Gastrocnemius medialis (tissue), 4 donors: ENCODE data around the gene COX5A. TPM values are rescaled to one million over a fixed set of nuclear protein-coding genes. Genes with fewer than 3 reads are reported as not detected.

ENCODE experiments used
- ATAC-seq, 2 donors: fragments of 150-250 bp; one replicate each; pipeline ENCODE4 v1.9.1; 2016
- DNase-seq, 2 donors: peaks; one replicate each; pipeline ENCODE4 v3.0.0-alpha.2; 2019
- H3K27ac ChIP-seq, 4 donors: fragments of 200-600 bp; sonication (generic); 1 replicate in 1 of 4; 2 replicates in 3 of 4; pipeline ENCODE4 v1.5.1; 2016 to 2018; ENCODE audit warnings: mild to moderate bottlenecking in 2 of 4, moderate library complexity in 1 of 4
- H3K27me3 ChIP-seq, 3 donors: fragments of 200-600 bp; sonication (generic) in 2 of 3; 1 replicate in 1 of 3; 2 replicates in 2 of 3; pipeline versions ENCODE4 v1.5.1 to v1.6.0; 2016 to 2019; ENCODE audit warnings: mild to moderate bottlenecking in 1 of 3, moderate library complexity in 1 of 3
- H3K36me3 ChIP-seq, 2 donors: fragments of 200-600 bp; sonication (generic) in 1 of 2; one replicate each; pipeline ENCODE4 v1.5.1; 2017 to 2018
- H3K4me1 ChIP-seq, 2 donors: fragments of 200-600 bp; sonication (generic) in 1 of 2; one replicate each; pipeline ENCODE4 v1.5.1; 2016 to 2017; ENCODE audit warnings: mild to moderate bottlenecking in 2 of 2
- H3K4me3 ChIP-seq, 4 donors: fragments of 200-600 bp; sonication (generic) in 3 of 4; 1 replicate in 1 of 4; 2 replicates in 3 of 4; pipeline ENCODE4 v1.5.1; 2016 to 2019; ENCODE audit warnings: mild to moderate bottlenecking in 2 of 4
- H3K9me3 ChIP-seq, 3 donors: fragments of 200-600 bp; sonication (generic) in 2 of 3; 1 replicate in 1 of 3; 2 replicates in 2 of 3; pipeline ENCODE4 v1.5.1; 2016 to 2019
- CTCF ChIP-seq, 5 experiments: fragments of 450-650 bp in 3 of 5; fragments of 200-600 bp in 2 of 5; sonication (generic) in 2 of 5; IDR thresholded peaks in 4 of 5; conservative IDR thresholded peaks in 1 of 5; 1 replicate in 4 of 5; 2 replicates in 1 of 5; pipeline ENCODE4 v1.5.1; 2016 to 2019; ENCODE audit warnings: antibody characterized with exemption in 5 of 5, mild to moderate bottlenecking in 3 of 5, moderate library complexity in 3 of 5
- POLR2A ChIP-seq, 2 donors: fragments of 450-650 bp; IDR thresholded peaks; one replicate each; pipeline ENCODE4 v1.6.1; 2017; ENCODE audit warnings: antibody characterized with exemption in 2 of 2, mild to moderate bottlenecking in 2 of 2, moderate library complexity in 2 of 2
- in situ Hi-C, 4 donors: fragments of 200-750 bp; cut with MboI; loops; one replicate each; pipeline versions ENCODE4 v1.15.0 to v1.8.0; 2017; ENCODE audit warnings: low sequenced_read_pairs in 4 of 4
- intact Hi-C: fragments of 100-400 bp; cut with DNase I; formaldehyde crosslinking; loops from one replicate; pipeline ENCODE4 v1.15.1; 2023; ENCODE audit warnings: low total_unique reads
- total RNA-seq, 4 donors: library from RNA; depleted of rRNA; stranded (reverse); fragments of >200 nt; gene quantifications; one replicate each; pipeline versions ENCODE4 v1.1.0 to v1.2.3, GENCODE V29; 2016

COX5A gene
- total RNA-seq, 4 donors from 2014 or later: 425 to 558 (median 512) TPM

GRCh38 chr15:74960286-74960685 is 22.4 kb upstream of the COX5A start:
- H3K27ac ChIP-seq: no peak overlapping the region
- no peak for TF ChIP-seq POLR2A (IDR thresholded peaks at IDR 0.05)
- TF ChIP-seq CTCF (IDR thresholded peaks at IDR 0.05 in 4 of 5, conservative IDR thresholded peaks at IDR 0.05 in 1 of 5): no peak
- DNase-seq (no peak), ATAC-seq (no peak)
- no peak overlapping the region for H3K4me3 ChIP-seq
- H3K4me1 ChIP-seq: peaks cover 15 to 25% of the 10 kb centered on the region in 2 donors
- no peaks in the 10 kb centered on the region for H3K9me3 ChIP-seq
- no peaks in the 10 kb centered on the region for H3K36me3 ChIP-seq
- intact Hi-C loops (no loop called here), in situ Hi-C loops (no loop called here)
- peaks cover 38 to 43% (median 40%) of the 10 kb centered on the region in 3 donors for H3K27me3 ChIP-seq

- Histone ChIP-seq H3K9me3 (no peaks in the 10 kb centered on the region), H3K27ac (no peak overlapping the region), H3K27me3 (peaks cover 45 to 49% (median 46%) of the 10 kb centered on the region in 3 donors), H3K36me3 (no peaks in the 10 kb centered on the region), H3K4me1 (peaks cover 15 to 25% of the 10 kb centered on the region in 2 donors), H3K4me3 (peak overlapping the region in 1 of 4 donors; percentile 58)
- ATAC-seq (no peak), DNase-seq (no peak)
- in situ Hi-C loops: no loop called here
- no peak for TF ChIP-seq CTCF (IDR thresholded peaks at IDR 0.05 in 4 of 5, conservative IDR thresholded peaks at IDR 0.05 in 1 of 5)
- TF ChIP-seq POLR2A (IDR thresholded peaks at IDR 0.05): no peak
- intact Hi-C loops: no loop called here
Measured at GRCh38 chr15:74959586-74959939, 21.7 kb upstream of the COX5A start.

- H3K9me3 ChIP-seq: no peaks in the 10 kb centered on the region
- peaks cover 15 to 25% of the 10 kb centered on the region in 2 donors for H3K4me1 ChIP-seq
- no peak for TF ChIP-seq CTCF (IDR thresholded peaks at IDR 0.05 in 4 of 5, conservative IDR thresholded peaks at IDR 0.05 in 1 of 5)
- TF ChIP-seq POLR2A (IDR thresholded peaks at IDR 0.05): no peak
- peak overlapping the region; percentile 58 to 76 (median 68) for H3K4me3 ChIP-seq
- H3K36me3 ChIP-seq: no peaks in the 10 kb centered on the region
- DNase-seq (no peak), ATAC-seq (no peak)
- peaks cover 46 to 50% (median 49%) of the 10 kb centered on the region in 3 donors for H3K27me3 ChIP-seq
- H3K27ac ChIP-seq: peak overlapping the region in 1 of 4 donors; percentile 67
- in situ Hi-C loops (no loop called here), intact Hi-C loops (no loop called here)
Measured at GRCh38 chr15:74958908-74959585, 21.2 kb upstream of the COX5A start.

DNA sequence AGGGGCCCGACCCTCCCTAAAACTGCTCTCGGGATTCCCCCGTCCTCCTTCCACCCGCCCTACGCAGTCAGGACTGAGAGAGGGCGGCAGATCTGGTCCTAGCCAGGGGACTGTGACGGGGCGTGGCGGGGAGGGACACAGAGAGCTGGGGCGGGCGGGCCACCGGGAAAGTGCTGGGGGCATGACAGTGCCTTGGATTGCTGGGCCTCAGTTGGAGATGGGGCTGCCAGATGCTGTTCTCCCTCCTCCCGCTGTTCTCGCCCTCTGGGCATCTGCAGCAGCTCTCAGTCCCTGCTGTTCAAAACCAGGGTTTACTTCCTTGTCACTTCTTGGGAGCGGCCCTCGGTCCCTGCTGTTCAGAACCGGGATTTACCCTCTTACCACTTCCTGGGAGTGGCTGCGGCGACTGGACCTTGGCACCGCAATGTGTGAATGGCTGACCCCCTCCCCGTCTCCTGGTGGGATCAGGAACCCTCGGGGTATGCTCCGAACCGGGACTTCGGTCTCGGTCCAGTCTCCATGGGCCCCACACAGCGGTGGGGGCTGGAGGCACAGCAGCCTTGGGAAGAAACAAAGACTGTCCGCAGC is 20.5 kb upstream of the COX5A start:
- H3K4me1 ChIP-seq: peaks cover 15 to 25% of the 10 kb centered on the region in 2 donors
- peak overlapping the region; percentile 58 to 76 (median 68) for H3K4me3 ChIP-seq
- ATAC-seq: peak in 1 of 2 donors; percentile 16
- peak; percentile 14 to 30 for DNase-seq
- in situ Hi-C loops (no loop called here), intact Hi-C loops (no loop called here)
- H3K27me3 ChIP-seq: peaks cover 46 to 50% (median 49%) of the 10 kb centered on the region in 3 donors
- peak overlapping the region; percentile 28 to 67 (median 40) for H3K27ac ChIP-seq
- H3K9me3 ChIP-seq: no peaks in the 10 kb centered on the region
- TF ChIP-seq CTCF (IDR thresholded peaks at IDR 0.05 in 4 of 5, conservative IDR thresholded peaks at IDR 0.05 in 1 of 5) (no peak), POLR2A (IDR thresholded peaks at IDR 0.05) (no peak)
- no peaks in the 10 kb centered on the region for H3K36me3 ChIP-seq
